ENCODE results near the gene SCN3A. TPM values are rescaled to one million over a fixed set of nuclear protein-coding genes. Genes with fewer than 3 reads are reported as not detected.

SCN3A gene
- total RNA-seq, 5 donors from 2014 or later (not counting 1 experiment from before 2014, with no cell fraction given), result 0.06 to 0.48 (median 0.30) TPM

- Mint-ChIP-seq H3K27ac (no peak overlapping the region), H3K4me1 (no peaks in the 10 kb centered on the region), H3K36me3 (no peaks in the 10 kb centered on the region), H3K27me3 (peaks cover 0 to 5% of the 10 kb centered on the region in 2 donors), H3K9me3 (peaks cover 0 to 4% (median 0%) of the 10 kb centered on the region in 3 donors), H3K4me3 (no peak overlapping the region)
- ChIA-PET POLR2A (no interaction called here), CTCF (no interaction called here)
- Histone ChIP-seq H3K4me1 (ENCODE audit: control insufficient read depth in 1 of 2, extremely low read depth in 1 of 2, insufficient read depth in 2 of 2, low read length in 2 of 2) (no peaks in the 10 kb centered on the region), H3K36me3 (ENCODE audit: control insufficient read depth in 2 of 2, extremely low read depth in 1 of 2, insufficient read depth in 1 of 2, low read length in 1 of 2) (no peaks in the 10 kb centered on the region), H3K27ac (ENCODE audit: low read length) (no peak overlapping the region), H3K27me3 (replicated peaks in 1 of 2; ENCODE audit: control insufficient read depth in 2 of 2, extremely low read depth in 1 of 2, insufficient read depth in 2 of 2, low read length in 1 of 2) (no peaks in the 10 kb centered on the region), H3K9me3 (no peaks in the 10 kb centered on the region), H3K4me3 (ENCODE audit: control insufficient read depth in 1 of 2, extremely low read depth in 1 of 2, low read length in 1 of 2) (no peak overlapping the region)
- no CpG with 5 or more reads among the region's 5 CpGs for WGBS (ENCODE audit: insufficient coverage)
- DNase-seq (peak in 1 of 35 experiments; percentile 2), ATAC-seq (replicated peaks in 1 of 4) (peak in 1 of 4 experiments; percentile 36)
Observed at GRCh38 chr2:165149439-165149838, 54.4 kb downstream of the SCN3A start.

GRCh38 chr2:165147186-165148045 is 56.4 kb downstream of the SCN3A start:
- Mint-ChIP-seq H3K4me1 (no peaks in the 10 kb centered on the region), H3K27ac (no peak overlapping the region), H3K27me3 (peaks cover 0 to 5% of the 10 kb centered on the region in 2 donors), H3K4me3 (no peak overlapping the region), H3K9me3 (peaks cover 0 to 4% (median 0%) of the 10 kb centered on the region in 3 donors), H3K36me3 (no peaks in the 10 kb centered on the region)
- Histone ChIP-seq H3K36me3 (ENCODE audit: control insufficient read depth in 2 of 2, extremely low read depth in 1 of 2, insufficient read depth in 1 of 2, low read length in 1 of 2) (no peaks in the 10 kb centered on the region), H3K9me3 (no peaks in the 10 kb centered on the region), H3K27ac (ENCODE audit: low read length) (no peak overlapping the region), H3K4me3 (ENCODE audit: control insufficient read depth in 1 of 2, extremely low read depth in 1 of 2, low read length in 1 of 2) (no peak overlapping the region), H3K27me3 (replicated peaks in 1 of 2; ENCODE audit: control insufficient read depth in 2 of 2, extremely low read depth in 1 of 2, insufficient read depth in 2 of 2, low read length in 1 of 2) (no peaks in the 10 kb centered on the region), H3K4me1 (ENCODE audit: control insufficient read depth in 1 of 2, extremely low read depth in 1 of 2, insufficient read depth in 2 of 2, low read length in 2 of 2) (no peaks in the 10 kb centered on the region)
- ChIA-PET POLR2A (no interaction called here), CTCF (no interaction called here)
- no peak for DNase-seq
- ATAC-seq (replicated peaks in 1 of 4), result no peak
- WGBS (ENCODE audit: insufficient coverage), result no CpG with 5 or more reads among the region's 4 CpGs

GRCh38 chr2:165144315-165144714 is 59.5 kb downstream of the SCN3A start:
- Histone ChIP-seq H3K27ac (ENCODE audit: low read length) (no peak overlapping the region), H3K9me3 (no peaks in the 10 kb centered on the region), H3K36me3 (ENCODE audit: control insufficient read depth in 2 of 2, extremely low read depth in 1 of 2, insufficient read depth in 1 of 2, low read length in 1 of 2) (no peaks in the 10 kb centered on the region), H3K4me3 (ENCODE audit: control insufficient read depth in 1 of 2, extremely low read depth in 1 of 2, low read length in 1 of 2) (no peak overlapping the region), H3K4me1 (ENCODE audit: control insufficient read depth in 1 of 2, extremely low read depth in 1 of 2, insufficient read depth in 2 of 2, low read length in 2 of 2) (no peaks in the 10 kb centered on the region), H3K27me3 (replicated peaks in 1 of 2; ENCODE audit: control insufficient read depth in 2 of 2, extremely low read depth in 1 of 2, insufficient read depth in 2 of 2, low read length in 1 of 2) (no peaks in the 10 kb centered on the region)
- no peaks in the 10 kb centered on the region for H3K9me3 Mint-ChIP-seq
- ChIA-PET CTCF (no interaction called here), POLR2A (no interaction called here)
- no peak overlapping the region for H3K27ac Mint-ChIP-seq
- no peaks in the 10 kb centered on the region for H3K4me1 Mint-ChIP-seq
- no CpG with 5 or more reads among the region's 1 CpG for WGBS (ENCODE audit: insufficient coverage)
- no peaks in the 10 kb centered on the region for H3K27me3 Mint-ChIP-seq
- DNase-seq, result no peak
- H3K4me3 Mint-ChIP-seq, result no peak overlapping the region
- no peaks in the 10 kb centered on the region for H3K36me3 Mint-ChIP-seq
- no peak for ATAC-seq (replicated peaks in 1 of 4)

- Histone ChIP-seq H3K36me3 (ENCODE audit: control insufficient read depth in 2 of 2, extremely low read depth in 1 of 2, insufficient read depth in 1 of 2, low read length in 1 of 2) (no peaks in the 10 kb centered on the region), H3K27ac (ENCODE audit: low read length) (no peak overlapping the region), H3K4me1 (ENCODE audit: control insufficient read depth in 1 of 2, extremely low read depth in 1 of 2, insufficient read depth in 2 of 2, low read length in 2 of 2) (no peaks in the 10 kb centered on the region), H3K27me3 (replicated peaks in 1 of 2; ENCODE audit: control insufficient read depth in 2 of 2, extremely low read depth in 1 of 2, insufficient read depth in 2 of 2, low read length in 1 of 2) (no peaks in the 10 kb centered on the region), H3K9me3 (no peaks in the 10 kb centered on the region), H3K4me3 (ENCODE audit: control insufficient read depth in 1 of 2, extremely low read depth in 1 of 2, low read length in 1 of 2) (no peak overlapping the region)
- DNase-seq (no peak), ATAC-seq (replicated peaks in 1 of 4) (no peak)
- H3K36me3 Mint-ChIP-seq, result no peaks in the 10 kb centered on the region
- H3K9me3 Mint-ChIP-seq, result no peaks in the 10 kb centered on the region
- H3K27ac Mint-ChIP-seq, result no peak overlapping the region
- no peaks in the 10 kb centered on the region for H3K27me3 Mint-ChIP-seq
- H3K4me1 Mint-ChIP-seq, result no peaks in the 10 kb centered on the region
- ChIA-PET POLR2A (no interaction called here), CTCF (no interaction called here)
- WGBS (ENCODE audit: insufficient coverage), result no CpG with 5 or more reads among the region's 1 CpG
- H3K4me3 Mint-ChIP-seq, result no peak overlapping the region
Observed at GRCh38 chr2:165141601-165142354, 62.1 kb downstream of the SCN3A start.

- WGBS (ENCODE audit: insufficient coverage), result 100% methylated on average over 1 of the region's 3 CpGs
- H3K27ac ChIP-seq (ENCODE audit: low read length), result no peak overlapping the region
- no peaks in the 10 kb centered on the region for H3K9me3 ChIP-seq
- DNase-seq, result no peak
- Mint-ChIP-seq H3K4me1 (no peaks in the 10 kb centered on the region), H3K27ac (no peak overlapping the region), H3K9me3 (peaks cover 2 to 3% (median 3%) of the 10 kb centered on the region in 3 donors), H3K36me3 (no peaks in the 10 kb centered on the region), H3K4me3 (no peak overlapping the region), H3K27me3 (no peaks in the 10 kb centered on the region)
- H3K4me1 ChIP-seq (ENCODE audit: control insufficient read depth in 1 of 2, extremely low read depth in 1 of 2, insufficient read depth in 2 of 2, low read length in 2 of 2), result no peaks in the 10 kb centered on the region
- CTCF ChIA-PET, result no interaction called here
- H3K36me3 ChIP-seq (ENCODE audit: control insufficient read depth in 2 of 2, extremely low read depth in 1 of 2, insufficient read depth in 1 of 2, low read length in 1 of 2), result no peaks in the 10 kb centered on the region
- ATAC-seq (replicated peaks in 1 of 4), result no peak
- POLR2A ChIA-PET, result no interaction called here
- H3K4me3 ChIP-seq (ENCODE audit: control insufficient read depth in 1 of 2, extremely low read depth in 1 of 2, low read length in 1 of 2), result no peak overlapping the region
- no peaks in the 10 kb centered on the region for H3K27me3 ChIP-seq (replicated peaks in 1 of 2; ENCODE audit: control insufficient read depth in 2 of 2, extremely low read depth in 1 of 2, insufficient read depth in 2 of 2, low read length in 1 of 2)
Observed at GRCh38 chr2:165126244-165126643, 77.6 kb downstream of the SCN3A start.

- Mint-ChIP-seq H3K9me3 (peaks cover 0 to 3% (median 0%) of the 10 kb centered on the region in 3 donors), H3K27me3 (no peaks in the 10 kb centered on the region), H3K4me3 (no peak overlapping the region), H3K27ac (no peak overlapping the region), H3K4me1 (no peaks in the 10 kb centered on the region), H3K36me3 (no peaks in the 10 kb centered on the region)
- ChIA-PET CTCF (no interaction called here), POLR2A (no interaction called here)
- Histone ChIP-seq H3K36me3 (ENCODE audit: control insufficient read depth in 2 of 2, extremely low read depth in 1 of 2, insufficient read depth in 1 of 2, low read length in 1 of 2) (no peaks in the 10 kb centered on the region), H3K4me3 (ENCODE audit: control insufficient read depth in 1 of 2, extremely low read depth in 1 of 2, low read length in 1 of 2) (no peak overlapping the region), H3K27ac (ENCODE audit: low read length) (no peak overlapping the region), H3K27me3 (replicated peaks in 1 of 2; ENCODE audit: control insufficient read depth in 2 of 2, extremely low read depth in 1 of 2, insufficient read depth in 2 of 2, low read length in 1 of 2) (no peaks in the 10 kb centered on the region), H3K9me3 (no peaks in the 10 kb centered on the region), H3K4me1 (ENCODE audit: control insufficient read depth in 1 of 2, extremely low read depth in 1 of 2, insufficient read depth in 2 of 2, low read length in 2 of 2) (no peaks in the 10 kb centered on the region)
- WGBS (ENCODE audit: insufficient coverage), result 0% methylated on average over 1 of the region's 4 CpGs
- ATAC-seq (replicated peaks in 1 of 4) (no peak), DNase-seq (no peak)
Observed at GRCh38 chr2:165122521-165122920, 81.3 kb downstream of the SCN3A start.

All from T-cell (primary cell).